WERI-Rb-1 (cell line): ENCODE results near the gene ODF2.

Experiments used
- DNase-seq: peaks from one replicate; pipeline ENCODE4 v3.0.0-alpha.2; 2020
- H3K27ac ChIP-seq: fragments of 250-450 bp; sonication (Bioruptor Pico); 2 replicates; pipeline ENCODE4 v1.5.1; 2020; ENCODE audit warnings: mild to moderate bottlenecking, moderate library complexity
- H3K27me3 ChIP-seq: fragments of 250-450 bp; sonication (Bioruptor Pico); 2 replicates; pipeline ENCODE4 v1.5.1; 2021; ENCODE audit warnings: mild to moderate bottlenecking, low read depth, moderate library complexity; ENCODE audit not compliant: insufficient read depth, severe bottlenecking
- H3K36me3 ChIP-seq: fragments of 250-450 bp; sonication (Bioruptor Pico); 2 replicates; pipeline ENCODE4 v1.5.1; 2020; ENCODE audit warnings: mild to moderate bottlenecking, moderate library complexity
- H3K4me3 ChIP-seq: 2 replicates; pipeline ENCODE4 v1.5.1; 2011; ENCODE audit warnings: low read depth, mild to moderate bottlenecking, control low read depth, low read length
- H3K9me3 ChIP-seq: fragments of 250-450 bp; sonication (Bioruptor Pico); 2 replicates; pipeline ENCODE4 v1.5.1; 2021; ENCODE audit warnings: mild to moderate bottlenecking, moderate library complexity; ENCODE audit not compliant: severe bottlenecking
- TF ChIP-seq, protein P1 (sequence below): IDR thresholded peaks from 2 replicates; pipeline ENCODE4 v1.5.1; 2011; ENCODE audit warnings: low read depth, mild to moderate bottlenecking, control low read depth, inconsistent platforms, low read length

The ODF2 gene

DNA sequence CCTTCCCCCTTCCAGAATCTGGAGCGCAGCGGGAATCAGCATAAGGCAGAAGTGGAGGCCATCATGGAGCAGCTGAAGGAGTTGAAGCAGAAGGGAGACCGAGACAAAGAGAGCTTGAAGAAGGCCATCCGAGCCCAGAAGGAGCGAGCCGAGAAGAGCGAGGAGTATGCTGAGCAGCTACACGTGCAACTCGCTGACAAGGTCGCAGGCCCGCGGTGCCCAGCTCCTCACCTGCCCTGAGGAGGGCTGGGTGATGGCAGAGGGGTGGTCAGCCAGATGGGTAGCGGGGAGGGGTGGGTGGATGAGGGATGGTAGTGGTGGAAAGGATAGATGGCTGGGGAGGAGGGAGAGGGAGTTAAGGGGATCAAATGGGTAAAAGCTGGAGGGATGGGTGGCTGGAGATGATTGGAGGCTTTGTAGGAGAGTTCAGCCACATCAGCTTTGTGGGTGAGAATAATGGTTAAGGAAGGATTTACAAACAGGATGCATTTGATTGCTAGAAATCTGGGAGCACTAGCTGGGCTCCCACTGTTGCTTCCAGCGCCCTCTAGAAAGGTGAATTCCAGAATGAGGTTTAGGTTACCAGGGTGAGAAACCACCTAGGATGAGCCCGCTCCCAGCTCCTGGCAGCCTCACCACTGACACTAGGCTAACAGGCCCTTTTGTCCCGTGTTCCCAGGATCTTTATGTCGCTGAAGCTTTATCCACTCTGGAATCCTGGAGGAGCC is 29.0 kb downstream of the ODF2 start:
- no peak for DNase-seq
- Histone ChIP-seq H3K9me3 (no peaks in the 10 kb centered on the region), H3K27me3 (no peaks in the 10 kb centered on the region), H3K27ac (no peak overlapping the region), H3K36me3 (peaks cover 87% of the 10 kb centered on the region), H3K4me3 (no peak overlapping the region)
- TF ChIP-seq, protein P1, sequence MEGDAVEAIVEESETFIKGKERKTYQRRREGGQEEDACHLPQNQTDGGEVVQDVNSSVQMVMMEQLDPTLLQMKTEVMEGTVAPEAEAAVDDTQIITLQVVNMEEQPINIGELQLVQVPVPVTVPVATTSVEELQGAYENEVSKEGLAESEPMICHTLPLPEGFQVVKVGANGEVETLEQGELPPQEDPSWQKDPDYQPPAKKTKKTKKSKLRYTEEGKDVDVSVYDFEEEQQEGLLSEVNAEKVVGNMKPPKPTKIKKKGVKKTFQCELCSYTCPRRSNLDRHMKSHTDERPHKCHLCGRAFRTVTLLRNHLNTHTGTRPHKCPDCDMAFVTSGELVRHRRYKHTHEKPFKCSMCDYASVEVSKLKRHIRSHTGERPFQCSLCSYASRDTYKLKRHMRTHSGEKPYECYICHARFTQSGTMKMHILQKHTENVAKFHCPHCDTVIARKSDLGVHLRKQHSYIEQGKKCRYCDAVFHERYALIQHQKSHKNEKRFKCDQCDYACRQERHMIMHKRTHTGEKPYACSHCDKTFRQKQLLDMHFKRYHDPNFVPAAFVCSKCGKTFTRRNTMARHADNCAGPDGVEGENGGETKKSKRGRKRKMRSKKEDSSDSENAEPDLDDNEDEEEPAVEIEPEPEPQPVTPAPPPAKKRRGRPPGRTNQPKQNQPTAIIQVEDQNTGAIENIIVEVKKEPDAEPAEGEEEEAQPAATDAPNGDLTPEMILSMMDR, result no peak

- H3K27ac ChIP-seq, result no peak overlapping the region
- H3K9me3 ChIP-seq, result no peaks in the 10 kb centered on the region
- no peaks in the 10 kb centered on the region for H3K27me3 ChIP-seq
- DNase-seq, result no peak
- TF ChIP-seq, protein P1, result no peak
- peaks cover 87% of the 10 kb centered on the region for H3K36me3 ChIP-seq
- H3K4me3 ChIP-seq, result no peak overlapping the region
Measured at GRCh38 chr9:128485414-128485855, 29.6 kb downstream of the ODF2 start.

DNA sequence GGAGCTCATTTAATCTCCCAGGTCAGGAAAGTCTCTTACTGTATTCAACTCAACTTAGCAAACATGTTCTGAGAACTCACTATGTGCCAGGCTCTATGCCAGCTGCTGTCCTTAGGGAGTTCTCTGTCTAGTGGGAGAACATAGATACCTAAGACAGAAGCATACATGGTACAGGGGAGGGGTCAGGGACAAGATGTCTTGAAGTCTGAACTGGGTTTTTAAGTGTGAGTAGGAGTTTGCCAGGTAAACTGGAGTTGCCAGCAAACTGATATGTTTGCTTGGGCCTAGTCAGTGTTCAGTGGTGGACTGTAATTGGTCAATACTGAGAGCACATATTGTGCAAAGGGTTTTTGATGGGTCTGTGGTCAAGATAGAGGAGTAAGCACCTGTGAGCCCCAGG is 30.4 kb downstream of the ODF2 start:
- Histone ChIP-seq H3K27me3 (no peaks in the 10 kb centered on the region), H3K4me3 (no peak overlapping the region), H3K27ac (no peak overlapping the region), H3K36me3 (peaks cover 95% of the 10 kb centered on the region), H3K9me3 (no peaks in the 10 kb centered on the region)
- TF ChIP-seq, protein P1, result no peak
- no peak for DNase-seq

GRCh38 chr9:128493424-128493823 is 37.6 kb downstream of the ODF2 start:
- DNase-seq, result peak; percentile 62
- Histone ChIP-seq H3K27me3 (no peaks in the 10 kb centered on the region), H3K27ac (peak overlapping the region; percentile 63), H3K36me3 (peaks cover 87% of the 10 kb centered on the region), H3K9me3 (no peaks in the 10 kb centered on the region), H3K4me3 (no peak overlapping the region)
- TF ChIP-seq, protein P1, result no peak

- Histone ChIP-seq H3K36me3 (peaks cover 87% of the 10 kb centered on the region), H3K27me3 (no peaks in the 10 kb centered on the region), H3K27ac (peak overlapping the region; percentile 49), H3K9me3 (no peaks in the 10 kb centered on the region), H3K4me3 (no peak overlapping the region)
- TF ChIP-seq, protein P1, result no peak
- peak; percentile 40 for DNase-seq
Measured at GRCh38 chr9:128494108-128494745, 38.4 kb downstream of the ODF2 start.
